Large intestine (tissue), 3 donors: Measurements from ENCODE around the gene CCDC6. TPM values are rescaled to one million over a fixed set of nuclear protein-coding genes. Genes with fewer than 3 reads are reported as not detected.
"Not testable (repeated sequence)": the region's sequence is repeated elsewhere in the genome, so short reads cannot be mapped to it uniquely, and the experiment has no call there.

Experiments used
- DNase-seq, 2 donors: peaks; one replicate each; pipeline versions ENCODE4 v3.0.0 to v3.0.0-alpha.2; 2013
- H3K27ac ChIP-seq: one replicate; pipeline ENCODE4 v1.5.1; 2013; ENCODE audit warnings: low read length
- H3K27me3 ChIP-seq: 2 replicates; pipeline ENCODE4 v1.6.1; 2013; ENCODE audit warnings: low read length; ENCODE audit not compliant: control insufficient read depth, insufficient read depth
- H3K36me3 ChIP-seq: 2 replicates; pipeline ENCODE4 v1.6.1; 2013; ENCODE audit warnings: low read length; ENCODE audit not compliant: control insufficient read depth, insufficient read depth
- H3K4me1 ChIP-seq: one replicate; pipeline ENCODE4 v1.6.1; 2013; ENCODE audit warnings: low read length; ENCODE audit not compliant: control insufficient read depth, insufficient read depth
- H3K4me3 ChIP-seq: one replicate; pipeline ENCODE4 v1.5.1; 2013; ENCODE audit warnings: low read length
- H3K9me3 ChIP-seq: one replicate; pipeline ENCODE4 v1.6.1; 2013; ENCODE audit warnings: mild to moderate bottlenecking, low read depth, low read length, moderate library complexity; ENCODE audit not compliant: control insufficient read depth
- WGBS: methylation state at CpG from one replicate; pipeline ENCODE4 v1.1.5; 2013; ENCODE audit warnings: low lambda C conversion rate; ENCODE audit not compliant: insufficient coverage; 5-methylcytosine and 5-hydroxymethylcytosine counted together
- polyA plus RNA-seq: library from polyadenylated mRNA; unstranded; fragments of 120-200 nt; gene quantifications from one replicate; pipeline ENCODE4 v1.2.1, GENCODE V29; 2013

The CCDC6 gene
- polyA plus RNA-seq, 1 donor, result 41.2 TPM

DNA sequence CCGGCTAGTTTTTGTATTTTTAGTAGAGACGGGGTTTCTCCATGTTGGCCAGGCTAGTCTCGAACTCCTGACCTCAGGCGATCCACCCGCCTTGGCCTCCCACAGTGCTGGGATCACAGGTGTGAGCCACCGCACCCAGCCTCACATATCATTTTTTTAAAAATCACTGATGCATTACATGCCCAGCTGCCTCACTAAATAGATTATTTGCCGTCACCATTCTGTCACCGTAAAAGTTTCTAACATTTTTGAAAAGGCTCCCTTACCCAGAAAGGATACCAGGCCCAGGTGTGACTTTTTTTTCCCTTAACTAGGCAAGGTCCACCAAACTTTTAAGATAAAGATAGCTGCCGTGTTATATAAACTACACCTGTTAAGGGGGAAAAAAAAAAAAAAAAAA is 30.1 kb downstream of the CCDC6 start:
- H3K9me3 ChIP-seq, H3K36me3 ChIP-seq, H3K4me1 ChIP-seq, DNase-seq, H3K27me3 ChIP-seq, H3K4me3 ChIP-seq, H3K27ac ChIP-seq: not testable (repeated sequence)
- WGBS, result 20% methylated on average over 1 of the region's 9 CpGs

- no peaks in the 10 kb centered on the region for H3K27me3 ChIP-seq
- no CpG with 5 or more reads among the region's 4 CpGs for WGBS
- H3K4me1 ChIP-seq, result peaks cover 7% of the 10 kb centered on the region
- H3K36me3 ChIP-seq, result no peaks in the 10 kb centered on the region
- DNase-seq, result no peak
- H3K27ac ChIP-seq, result peak overlapping the region; percentile 57
- no peaks in the 10 kb centered on the region for H3K9me3 ChIP-seq
- no peak overlapping the region for H3K4me3 ChIP-seq
Observed at GRCh38 chr10:59873896-59874295, 32.5 kb downstream of the CCDC6 start.

DNA sequence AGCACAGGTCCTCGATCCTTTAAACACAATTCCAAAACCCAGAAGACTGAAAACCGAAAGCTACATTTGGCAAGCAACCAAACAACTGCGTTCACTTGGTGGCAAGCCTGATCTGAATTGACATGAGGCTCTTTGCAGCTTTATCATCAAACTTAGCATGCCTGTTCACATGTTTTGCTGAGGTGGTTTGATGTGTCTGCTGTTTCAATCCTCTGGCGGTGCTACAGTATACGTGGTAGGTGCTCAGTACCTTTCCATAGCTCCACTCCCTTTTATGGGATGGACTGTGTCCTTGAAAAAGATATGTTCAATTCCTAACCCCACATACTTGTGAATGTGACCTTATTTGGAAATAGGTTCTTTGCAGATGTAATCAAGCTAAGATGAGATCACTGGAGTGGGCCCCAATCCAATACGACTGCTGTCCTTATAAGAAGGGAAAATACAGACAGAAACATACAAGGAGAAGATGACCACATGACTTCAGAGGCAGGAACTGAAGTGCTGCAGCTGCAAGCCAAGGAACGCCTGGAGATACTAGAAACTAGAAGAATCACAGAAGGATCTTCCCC is 33.4 kb downstream of the CCDC6 start:
- peaks cover 7% of the 10 kb centered on the region for H3K4me1 ChIP-seq
- H3K27me3 ChIP-seq, result no peaks in the 10 kb centered on the region
- H3K9me3 ChIP-seq, result no peaks in the 10 kb centered on the region
- WGBS, result 17% methylated on average over 1 of the region's 7 CpGs
- no peaks in the 10 kb centered on the region for H3K36me3 ChIP-seq
- H3K27ac ChIP-seq, result peak overlapping the region; percentile 57
- DNase-seq, result peak; percentile 43 to 76
- no peak overlapping the region for H3K4me3 ChIP-seq

DNA sequence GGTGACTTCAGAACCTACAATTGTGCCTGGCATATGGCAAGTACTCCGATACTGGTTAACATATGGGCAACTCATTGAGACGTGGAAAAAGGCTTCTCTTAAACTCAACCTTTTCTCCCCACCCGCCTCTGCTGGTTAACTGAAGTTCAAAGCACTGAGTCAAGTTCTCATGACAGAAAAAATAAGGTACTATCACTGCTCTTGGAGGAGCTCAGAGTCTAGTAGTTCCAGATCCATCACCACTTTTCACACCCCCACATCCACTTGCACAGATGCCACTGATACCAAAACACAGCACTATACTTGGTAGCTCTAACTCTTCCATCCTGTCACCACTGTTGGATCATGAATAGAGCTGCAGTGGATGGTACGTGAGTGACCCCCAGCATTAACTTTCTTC is 36.2 kb downstream of the CCDC6 start:
- no peaks in the 10 kb centered on the region for H3K36me3 ChIP-seq
- no peaks in the 10 kb centered on the region for H3K9me3 ChIP-seq
- no peak overlapping the region for H3K4me3 ChIP-seq
- H3K27me3 ChIP-seq, result no peaks in the 10 kb centered on the region
- DNase-seq, result no peak
- H3K4me1 ChIP-seq, result peaks cover 7% of the 10 kb centered on the region
- no peak overlapping the region for H3K27ac ChIP-seq
- no CpG with 5 or more reads among the region's 4 CpGs for WGBS

DNA sequence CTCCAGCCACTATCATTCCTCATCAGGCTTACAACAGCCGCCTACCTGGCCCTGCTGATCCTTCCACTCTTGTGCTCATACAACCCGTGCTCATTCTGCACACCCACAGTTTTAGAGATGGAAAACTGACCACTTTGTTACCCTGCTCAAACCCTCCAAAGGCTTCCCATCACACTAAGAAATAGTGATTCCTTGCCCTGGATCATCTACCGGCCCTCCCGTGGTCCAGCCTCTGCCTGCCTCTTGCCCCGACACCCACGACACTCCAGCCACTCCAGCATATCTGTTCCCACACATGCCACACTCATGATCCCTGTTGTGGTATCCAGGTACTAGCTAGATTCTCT is 36.8 kb downstream of the CCDC6 start:
- DNase-seq, result no peak
- Histone ChIP-seq H3K27ac (no peak overlapping the region), H3K9me3 (no peaks in the 10 kb centered on the region), H3K4me1 (peaks cover 7% of the 10 kb centered on the region), H3K36me3 (no peaks in the 10 kb centered on the region), H3K27me3 (no peaks in the 10 kb centered on the region), H3K4me3 (no peak overlapping the region)
- 90% methylated on average over 2 of the region's 6 CpGs for WGBS

- peak in 1 of 2 donors; percentile 73 for DNase-seq
- no peaks in the 10 kb centered on the region for H3K9me3 ChIP-seq
- H3K36me3 ChIP-seq, result no peaks in the 10 kb centered on the region
- no CpG with 5 or more reads among the region's 6 CpGs for WGBS
- H3K27ac ChIP-seq, result no peak overlapping the region
- no peak overlapping the region for H3K4me3 ChIP-seq
- peaks cover 7% of the 10 kb centered on the region for H3K4me1 ChIP-seq
- H3K27me3 ChIP-seq, result no peaks in the 10 kb centered on the region
Observed at GRCh38 chr10:59868696-59869593, 37.4 kb downstream of the CCDC6 start.

GRCh38 chr10:59867590-59867989 is 38.8 kb downstream of the CCDC6 start:
- no peaks in the 10 kb centered on the region for H3K27me3 ChIP-seq
- DNase-seq, result no peak
- peaks cover 6% of the 10 kb centered on the region for H3K4me1 ChIP-seq
- H3K4me3 ChIP-seq, result no peak overlapping the region
- H3K27ac ChIP-seq, result no peak overlapping the region
- no CpG with 5 or more reads among the region's 7 CpGs for WGBS
- no peaks in the 10 kb centered on the region for H3K36me3 ChIP-seq
- H3K9me3 ChIP-seq, result no peaks in the 10 kb centered on the region

- no CpG with 5 or more reads among the region's 5 CpGs for WGBS
- no peaks in the 10 kb centered on the region for H3K4me1 ChIP-seq
- H3K27ac ChIP-seq, result no peak overlapping the region
- H3K4me3 ChIP-seq, result no peak overlapping the region
- peaks cover 3% of the 10 kb centered on the region for H3K36me3 ChIP-seq
- H3K27me3 ChIP-seq, result no peaks in the 10 kb centered on the region
- peaks cover 3% of the 10 kb centered on the region for H3K9me3 ChIP-seq
- DNase-seq, result peak; percentile 28 to 55
Observed at GRCh38 chr10:59865101-59865500, 41.3 kb downstream of the CCDC6 start.

GRCh38 chr10:59864141-59864962 is 42.0 kb downstream of the CCDC6 start:
- Histone ChIP-seq H3K9me3 (peaks cover 6% of the 10 kb centered on the region), H3K36me3 (peaks cover 5% of the 10 kb centered on the region), H3K27me3 (no peaks in the 10 kb centered on the region), H3K4me3 (no peak overlapping the region), H3K4me1 (no peaks in the 10 kb centered on the region), H3K27ac (no peak overlapping the region)
- no CpG with 5 or more reads among the region's 5 CpGs for WGBS
- DNase-seq, result no peak

GRCh38 chr10:59859570-59859969 is 46.8 kb downstream of the CCDC6 start:
- Histone ChIP-seq H3K36me3 (peaks cover 5% of the 10 kb centered on the region), H3K4me3 (no peak overlapping the region), H3K4me1 (peaks cover 13% of the 10 kb centered on the region), H3K9me3 (peaks cover 6% of the 10 kb centered on the region), H3K27me3 (no peaks in the 10 kb centered on the region), H3K27ac (no peak overlapping the region)
- DNase-seq, result no peak
- 90% methylated on average over 2 of the region's 6 CpGs for WGBS
